K562 (cell line): Measurements from ENCODE around the gene AIG1. TPM values are rescaled to one million over a fixed set of nuclear protein-coding genes. Genes with fewer than 3 reads are reported as not detected.

ENCODE experiments used
- ATAC-seq: fragments of 200-7000 bp; cut with Tn5 transposase; 3 replicates; pipeline ENCODE4 v1.9.1; 2020; ENCODE audit warnings: moderate library complexity
- BruUV-seq: library from RNA; stranded (reverse); fragments of 400-500 nt; replicated peaks from 2 replicates; lab custom pipeline; 2021; lab: Mats Ljungman, UMichigan
- CTCF ChIA-PET: fragments of 300-600 bp; formaldehyde crosslinking; extraction: SDS; loops from one replicate; lab custom pipeline; 2021; ENCODE audit warnings: low intra/inter-chr PET ratio; lab: Yijun Ruan, JAX
- POLR2A ChIA-PET: fragments of 300-600, 350-650 bp; sonication (Branson Sonifier 250); formaldehyde crosslinking; extraction: SDS; loops from one replicate; lab custom pipeline; 2021; ENCODE audit warnings: antibody characterized with exemption, inconsistent platforms; lab: Yijun Ruan, JAX
- DNase-seq, 4 experiments: peaks; one replicate each; pipeline versions ENCODE4 v3.0.0 to v3.0.0-alpha.2; 2011 to 2018; ENCODE audit warnings: low spot score in 3 of 4, mixed read lengths in 3 of 4; ENCODE audit errors: extremely low read depth in 1 of 4
- FAIRE-seq: peaks from 2 replicates; lab custom pipeline; 2011; peaks lifted over from hg19 to GRCh38; lab: Jason Lieb, UNC
- H2AFZ ChIP-seq: 2 replicates; pipeline ENCODE4 v1.6.0; 2011; ENCODE audit warnings: low read depth, low read length, control low read depth, inconsistent platforms
- H3K27ac ChIP-seq: fragments of 200-600 bp; 3 replicates; pipeline ENCODE4 v1.8.0; 2011; ENCODE audit warnings: low read depth, mild to moderate bottlenecking, control low read depth, inconsistent platforms, low read length, moderate library complexity, mixed read lengths; ENCODE audit errors: extremely low read depth
- H3K27me3 ChIP-seq, 2 experiments: fragments of 300-600 bp in 1 of 2; 2 replicates in 1 of 2; 3 replicates in 1 of 2; pipeline versions ENCODE4 v1.6.0 to v1.8.0; 2011; ENCODE audit warnings: inconsistent platforms in 2 of 2, low read length in 2 of 2, mild to moderate bottlenecking in 1 of 2, mixed read lengths in 1 of 2, moderate library complexity in 1 of 2; ENCODE audit not compliant: control insufficient read depth in 2 of 2, insufficient read depth in 2 of 2
- H3K36me3 ChIP-seq: fragments of 300-600 bp; 3 replicates; pipeline ENCODE4 v1.8.0; 2011; ENCODE audit warnings: mild to moderate bottlenecking, low read length, inconsistent platforms; ENCODE audit not compliant: control insufficient read depth, insufficient read depth
- H3K4me1 ChIP-seq, 2 experiments: fragments of 200-600 bp in 1 of 2; replicated peaks in 1 of 2; 2 replicates in 1 of 2; 3 replicates in 1 of 2; pipeline versions ENCODE4 v1.5.1 to v1.8.0; 2011; ENCODE audit warnings: inconsistent platforms in 2 of 2, low read length in 2 of 2, mild to moderate bottlenecking in 1 of 2, mixed read lengths in 1 of 2, moderate library complexity in 1 of 2; ENCODE audit not compliant: control insufficient read depth in 2 of 2, insufficient read depth in 2 of 2
- H3K4me2 ChIP-seq: 2 replicates; pipeline ENCODE4 v1.6.1; 2011; ENCODE audit warnings: low read length, control low read depth, inconsistent platforms, mixed read lengths; ENCODE audit not compliant: insufficient read depth
- H3K4me3 ChIP-seq: fragments of 200-600 bp; sonication (generic), shearing (Covaris generic); 2 replicates; pipeline ENCODE4 v1.5.1; 2016; ENCODE audit warnings: control low read depth, inconsistent platforms
- H3K79me2 ChIP-seq: fragments of 200-600 bp; 3 replicates; pipeline ENCODE4 v1.8.0; 2011; ENCODE audit warnings: low read length, inconsistent platforms; ENCODE audit not compliant: control insufficient read depth, insufficient read depth
- H3K9ac ChIP-seq, 2 experiments: 2 replicates each; pipeline versions ENCODE4 v1.6.0 to v1.6.1; 2011; ENCODE audit warnings: low read depth in 2 of 2, low read length in 2 of 2, control low read depth in 1 of 2, inconsistent platforms in 1 of 2, mild to moderate bottlenecking in 1 of 2, mixed read lengths in 1 of 2; ENCODE audit not compliant: insufficient read depth in 1 of 2
- H3K9me1 ChIP-seq: one replicate; pipeline ENCODE4 v1.6.0; 2011; ENCODE audit warnings: inconsistent platforms, mild to moderate bottlenecking, low read length, moderate library complexity; ENCODE audit not compliant: control insufficient read depth, insufficient read depth
- H3K9me3 ChIP-seq: replicated peaks from 2 replicates; pipeline ENCODE4 v1.5.1; 2011; ENCODE audit warnings: low read depth, low read length, inconsistent platforms; ENCODE audit not compliant: control insufficient read depth, insufficient read depth
- H4K20me1 ChIP-seq: replicated peaks from 2 replicates; pipeline ENCODE4 v1.6.1; 2011; ENCODE audit warnings: low read length, inconsistent platforms, mixed read lengths; ENCODE audit not compliant: control insufficient read depth, insufficient read depth
- MED1 ChIP-seq: sonication (generic); formaldehyde crosslinking; IDR thresholded peaks from 2 replicates; pipeline ENCODE4 v1.8.1; 2023; ENCODE audit warnings: missing genetic modification reagents, borderline replicate concordance
- MXI1 ChIP-seq: IDR thresholded peaks from 2 replicates; pipeline ENCODE4 v1.6.1; 2011; ENCODE audit warnings: low read depth, mild to moderate bottlenecking, improper control_type of control experiment, low read length
- PML ChIP-seq: IDR thresholded peaks from 2 replicates; pipeline ENCODE4 v1.6.1; 2012; ENCODE audit warnings: low read length, inconsistent platforms
- SRF ChIP-seq, 2 experiments: fragments of 250-450, 450-650 bp in 1 of 2; sonication (Bioruptor Pico) in 1 of 2; sonication (generic) in 1 of 2; formaldehyde crosslinking; IDR thresholded peaks; 2 replicates each; pipeline versions ENCODE4 v1.5.0 to v1.5.1; 2020 to 2022; ENCODE audit warnings: mild to moderate bottlenecking in 1 of 2, missing genetic modification reagents in 1 of 2
- STAT5A ChIP-seq: IDR thresholded peaks from 2 replicates; pipeline ENCODE4 v1.6.1; 2012; ENCODE audit warnings: low read length, inconsistent platforms, borderline replicate concordance
- ZNF766 ChIP-seq: fragments of 200-800 bp; sonication (Bioruptor generic); conservative IDR thresholded peaks from 2 replicates; pipeline ENCODE4 v1.6.1; 2016; ENCODE audit warnings: missing genetic modification characterization, missing compliant biosample characterization
- WGBS: fragments of 100-300 bp; shearing (Covaris generic); methylation state at CpG from one replicate; pipeline ENCODE4 v1.1.6; 2016; ENCODE audit warnings: low coverage, mixed read lengths; ENCODE audit not compliant: insufficient coverage; ENCODE audit errors: missing lambda C conversion rate; 5-methylcytosine and 5-hydroxymethylcytosine counted together
- in situ Hi-C: fragments of 300-500 bp; cut with MboI; formaldehyde crosslinking; loops from 4 replicates; pipeline ENCODE4 v1.15.0; 2018; ENCODE audit warnings: inconsistent platforms, mixed read lengths
- intact Hi-C: fragments of 100-400 bp; cut with micrococcal nuclease; formaldehyde crosslinking; loops from 2 replicates; pipeline ENCODE4 v1.14.2; 2022
- polyA plus RNA-seq, 8 experiments: library from polyadenylated mRNA; depleted of rRNA in 4 of 8; stranded (reverse) in 5 of 8; unstranded in 3 of 8; fragments of >200 nt; fragmentation: Nextera tagmentation in 2 of 8; fragmentation: Illumina TruSeq in 1 of 8; extraction: Ambion mirVana in 2 of 8; extraction: Trizol in 1 of 8; gene quantifications; 2 replicates each; pipeline versions ENCODE4 v1.2.1 to v1.2.3, GENCODE V29; 2011 to 2014; ENCODE audit warnings: inconsistent platforms in 1 of 8, missing spikeins in 1 of 8
- total RNA-seq, 7 experiments: library from RNA; depleted of rRNA in 6 of 7; stranded (reverse); fragments of >200 nt in 6 of 7; fragmentation: Illumina TruSeq in 2 of 7; extraction: Trizol in 2 of 7; gene quantifications; 2 replicates each; pipeline versions ENCODE4 v1.2.1 to v1.2.3, GENCODE V29; 2011 to 2021; ENCODE audit warnings: low replicate concordance in 1 of 7
- TF ChIP-seq, protein P1 (sequence below): fragments of 250-450 bp; sonication (Bioruptor Pico); IDR thresholded peaks from 2 replicates; pipeline ENCODE4 v1.5.0; 2020; ENCODE audit warnings: mild to moderate bottlenecking
- TF ChIP-seq, protein P2 (sequence below), 2 experiments: IDR thresholded peaks in 1 of 2; conservative IDR thresholded peaks in 1 of 2; 2 replicates each; pipeline ENCODE4 v1.6.1; 2016; ENCODE audit warnings: low read depth in 2 of 2, mild to moderate bottlenecking in 1 of 2, missing compliant biosample characterization in 1 of 2, missing genetic modification characterization in 1 of 2, moderate library complexity in 1 of 2
- TF ChIP-seq, protein P3 (sequence below): fragments of 450-650 bp; conservative IDR thresholded peaks from 2 replicates; pipeline ENCODE4 v1.6.1; 2016; ENCODE audit warnings: missing genetic modification characterization, low read depth, mild to moderate bottlenecking, control low read depth, missing compliant biosample characterization

AIG1 gene
- total and polyA plus RNA-seq, 9 of the 15 experiments (the other 6 are each of a cell fraction or from before 2014, with no cell fraction given) = 74.8 to 333 (median 127) TPM

DNA sequence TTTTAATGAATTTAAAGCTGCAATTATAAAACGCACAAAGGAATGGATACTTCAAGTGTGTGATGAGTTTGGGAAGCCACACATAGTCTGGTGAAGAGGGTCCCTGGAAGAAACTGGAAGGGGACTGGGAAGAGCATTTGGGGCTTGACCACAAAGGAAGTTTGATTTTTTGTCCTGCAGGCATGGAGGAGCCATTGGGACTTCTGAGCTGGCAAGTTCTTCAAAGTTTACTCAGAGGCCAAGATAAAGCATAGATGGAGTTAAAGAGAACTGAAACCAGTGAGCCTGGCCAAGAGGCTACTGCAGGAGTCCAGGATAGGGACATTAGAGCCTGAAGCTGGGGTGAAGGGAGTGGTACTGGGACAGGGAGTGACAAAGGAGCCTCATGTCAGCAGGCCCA lies 95.0 kb downstream of the AIG1 start:
- intact Hi-C loops (no loop called here), in situ Hi-C loops (no loop called here)
- H2AFZ ChIP-seq = no peak overlapping the region
- H3K4me3 ChIP-seq = no peak overlapping the region
- ChIA-PET CTCF (no interaction called here), POLR2A (interaction anchor here (1.0 to 2.3 kb wide), 2 partner anchors 9 to 11 kb away, joined by 5 to 8 read pairs; no protein-coding TSS in a partner anchor)
- H3K4me2 ChIP-seq = no peak overlapping the region
- H3K9me1 ChIP-seq = no peaks in the 10 kb centered on the region
- peaks cover 0 to 21% of the 10 kb centered on the region in 2 experiments; a peak in 4 of 5 replicates for H3K4me1 ChIP-seq
- DNase-seq (no peak), ATAC-seq (no peak), FAIRE-seq (no peak)
- H3K27ac ChIP-seq = no peak overlapping the region
- no peaks in the 10 kb centered on the region for H3K79me2 ChIP-seq
- H3K27me3 ChIP-seq = no peaks in the 10 kb centered on the region
- WGBS = 83% methylated on average over 1 of the region's 1 CpG
- no peak for TF ChIP-seq STAT5A
- TF ChIP-seq, protein P1, sequence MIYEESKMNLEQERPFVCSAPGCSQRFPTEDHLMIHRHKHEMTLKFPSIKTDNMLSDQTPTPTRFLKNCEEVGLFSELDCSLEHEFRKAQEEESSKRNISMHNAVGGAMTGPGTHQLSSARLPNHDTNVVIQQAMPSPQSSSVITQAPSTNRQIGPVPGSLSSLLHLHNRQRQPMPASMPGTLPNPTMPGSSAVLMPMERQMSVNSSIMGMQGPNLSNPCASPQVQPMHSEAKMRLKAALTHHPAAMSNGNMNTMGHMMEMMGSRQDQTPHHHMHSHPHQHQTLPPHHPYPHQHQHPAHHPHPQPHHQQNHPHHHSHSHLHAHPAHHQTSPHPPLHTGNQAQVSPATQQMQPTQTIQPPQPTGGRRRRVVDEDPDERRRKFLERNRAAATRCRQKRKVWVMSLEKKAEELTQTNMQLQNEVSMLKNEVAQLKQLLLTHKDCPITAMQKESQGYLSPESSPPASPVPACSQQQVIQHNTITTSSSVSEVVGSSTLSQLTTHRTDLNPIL (CRISPR knock-in tag) = no peak
- TF ChIP-seq, protein P2, sequence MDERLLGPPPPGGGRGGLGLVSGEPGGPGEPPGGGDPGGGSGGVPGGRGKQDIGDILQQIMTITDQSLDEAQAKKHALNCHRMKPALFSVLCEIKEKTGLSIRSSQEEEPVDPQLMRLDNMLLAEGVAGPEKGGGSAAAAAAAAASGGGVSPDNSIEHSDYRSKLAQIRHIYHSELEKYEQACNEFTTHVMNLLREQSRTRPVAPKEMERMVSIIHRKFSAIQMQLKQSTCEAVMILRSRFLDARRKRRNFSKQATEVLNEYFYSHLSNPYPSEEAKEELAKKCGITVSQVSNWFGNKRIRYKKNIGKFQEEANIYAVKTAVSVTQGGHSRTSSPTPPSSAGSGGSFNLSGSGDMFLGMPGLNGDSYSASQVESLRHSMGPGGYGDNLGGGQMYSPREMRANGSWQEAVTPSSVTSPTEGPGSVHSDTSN (CRISPR knock-in tag; IDR thresholded peaks at IDR 0.05; ENCODE audit: low read depth) = no peak
- TF ChIP-seq, protein P2 (tag; conservative IDR thresholded peaks at IDR 0.05; ENCODE audit: low read depth) = no peak
- TF ChIP-seq, protein P3, sequence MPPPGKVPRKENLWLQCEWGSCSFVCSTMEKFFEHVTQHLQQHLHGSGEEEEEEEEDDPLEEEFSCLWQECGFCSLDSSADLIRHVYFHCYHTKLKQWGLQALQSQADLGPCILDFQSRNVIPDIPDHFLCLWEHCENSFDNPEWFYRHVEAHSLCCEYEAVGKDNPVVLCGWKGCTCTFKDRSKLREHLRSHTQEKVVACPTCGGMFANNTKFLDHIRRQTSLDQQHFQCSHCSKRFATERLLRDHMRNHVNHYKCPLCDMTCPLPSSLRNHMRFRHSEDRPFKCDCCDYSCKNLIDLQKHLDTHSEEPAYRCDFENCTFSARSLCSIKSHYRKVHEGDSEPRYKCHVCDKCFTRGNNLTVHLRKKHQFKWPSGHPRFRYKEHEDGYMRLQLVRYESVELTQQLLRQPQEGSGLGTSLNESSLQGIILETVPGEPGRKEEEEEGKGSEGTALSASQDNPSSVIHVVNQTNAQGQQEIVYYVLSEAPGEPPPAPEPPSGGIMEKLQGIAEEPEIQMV (tag) = no peak
- TF ChIP-seq MXI1 = no peak
- no peak for TF ChIP-seq ZNF766 (CRISPR knock-in tag)
- no peak for TF ChIP-seq MED1 (CRISPR knock-in tag)
- TF ChIP-seq PML = no peak
- no peak for TF ChIP-seq SRF (CRISPR knock-in tag; IDR thresholded peaks at IDR 0.05)
- no TSS peak for BruUV-seq
- H3K9me3 ChIP-seq = no peaks in the 10 kb centered on the region
- H4K20me1 ChIP-seq = no peaks in the 10 kb centered on the region
- no peak overlapping the region for H3K9ac ChIP-seq
- no peaks in the 10 kb centered on the region for H3K36me3 ChIP-seq
